HG03571 (cell line): ENCODE measurements around the gene IL36RN.

ENCODE experiments used
- ATAC-seq: cut with Tn5 transposase; IDR thresholded peaks from one replicate; pipeline ENCODE4 v1.9.1; 2021; ENCODE audit not compliant: unreplicated experiment

The IL36RN gene

DNA sequence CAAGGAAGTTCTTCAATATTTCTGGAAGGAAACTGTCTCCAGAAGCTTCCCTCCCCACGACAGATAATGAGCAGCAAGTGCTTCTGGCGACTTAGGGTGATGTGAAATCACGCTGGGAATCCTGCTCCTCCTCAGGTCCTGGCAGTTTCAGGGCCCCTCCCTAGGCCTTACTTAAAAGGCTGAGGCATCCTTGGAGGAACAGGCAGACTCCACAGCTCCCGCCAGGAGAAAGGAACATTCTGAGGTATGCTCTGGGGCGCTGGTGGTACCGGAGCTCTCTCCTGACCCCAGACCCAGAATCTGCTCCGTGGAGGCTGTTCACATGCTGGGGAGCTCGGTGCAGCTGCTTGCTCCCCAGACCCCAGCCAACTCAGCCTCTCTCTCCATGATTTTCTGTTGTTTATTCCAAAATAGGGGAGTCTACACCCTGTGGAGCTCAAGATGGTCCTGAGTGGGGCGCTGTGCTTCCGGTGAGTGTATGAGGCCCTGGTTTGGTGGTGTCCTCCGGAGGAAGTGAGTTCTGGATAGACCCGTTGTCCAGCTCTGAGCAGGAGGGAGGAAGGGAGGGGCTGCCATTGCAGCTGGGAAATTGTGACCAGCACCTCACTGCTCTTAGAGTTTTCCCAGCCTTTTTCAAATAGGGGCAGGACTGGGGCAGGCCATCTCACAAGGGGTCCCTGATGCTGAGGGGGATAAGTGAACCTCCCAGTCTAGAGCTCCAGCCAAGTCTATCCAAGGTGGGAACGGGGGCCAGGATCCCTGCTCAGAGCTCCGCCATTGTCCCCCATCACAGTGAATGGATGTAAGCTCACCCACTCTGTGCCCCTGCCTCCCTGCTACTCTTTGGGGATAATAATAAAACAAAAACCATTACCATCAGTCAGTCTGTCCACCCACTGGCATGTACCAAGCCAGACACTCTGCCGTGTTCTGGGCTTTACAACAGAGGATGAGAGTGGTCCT is at the start of gene IL36RN:
Gene IL36RN, plus strand, starts transcription at position 201 of the 963 bp plus-strand sequence. Its CDS starts 241 bp downstream, at position 442.
- ATAC-seq, result no peak

DNA sequence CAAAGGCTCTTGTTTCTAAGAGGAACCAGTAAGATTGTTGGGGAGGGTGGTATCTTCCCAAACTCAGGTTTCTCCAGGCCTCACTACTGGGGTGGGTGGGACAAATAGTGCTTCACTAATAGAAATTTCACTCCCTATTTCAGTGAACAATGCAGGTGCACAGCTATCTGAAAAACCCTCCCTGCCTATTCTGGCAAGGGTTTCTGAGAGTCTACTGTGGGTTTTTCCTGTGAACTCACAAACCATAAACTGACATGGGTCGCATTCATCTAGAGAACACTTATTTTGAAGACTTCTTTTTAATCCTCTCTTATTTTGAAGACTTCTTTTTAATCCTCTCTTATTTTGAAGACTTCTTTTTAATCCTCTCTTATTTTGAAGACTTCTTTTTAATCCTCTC is 49.4 kb upstream of the IL36RN start:
- no peak for ATAC-seq

DNA sequence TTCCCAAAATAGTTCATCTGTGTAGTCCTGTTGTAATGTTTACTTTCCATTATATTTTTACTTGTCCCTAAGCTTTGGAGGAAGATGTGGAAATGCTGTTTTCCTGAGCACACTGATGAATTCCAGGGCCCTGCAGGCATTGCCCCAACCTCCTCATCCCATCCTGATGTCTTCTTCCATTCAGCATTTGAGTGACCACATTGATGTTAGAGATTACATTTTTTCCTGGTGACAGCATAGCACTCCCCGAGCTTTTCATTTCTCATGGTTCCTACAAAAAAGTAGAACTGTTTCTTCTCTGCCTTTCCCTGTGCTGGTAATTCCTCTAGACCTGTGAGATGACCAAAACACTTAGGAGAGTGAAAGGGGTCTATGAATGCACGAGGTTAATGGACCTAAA is 48.9 kb upstream of the IL36RN start:
- no peak for ATAC-seq

DNA sequence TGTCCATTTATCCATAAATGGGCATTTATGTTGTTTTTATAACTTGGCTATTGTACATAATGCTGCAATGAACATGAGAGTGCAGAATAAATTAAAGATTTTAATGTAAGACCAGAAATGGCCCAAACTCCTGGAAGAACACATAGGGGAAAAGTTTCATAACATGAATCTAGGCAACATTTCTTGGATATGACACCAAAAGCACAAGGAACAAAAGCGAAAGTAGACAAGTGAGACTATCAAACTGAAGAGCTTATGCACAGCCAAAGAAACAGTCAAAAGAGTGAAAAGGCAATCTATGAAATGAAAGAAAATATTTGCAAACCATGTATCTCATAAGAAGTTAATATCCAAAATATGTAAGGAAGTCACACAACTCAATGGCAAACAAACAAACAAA is 47.9 kb upstream of the IL36RN start:
- ATAC-seq, result no peak

DNA sequence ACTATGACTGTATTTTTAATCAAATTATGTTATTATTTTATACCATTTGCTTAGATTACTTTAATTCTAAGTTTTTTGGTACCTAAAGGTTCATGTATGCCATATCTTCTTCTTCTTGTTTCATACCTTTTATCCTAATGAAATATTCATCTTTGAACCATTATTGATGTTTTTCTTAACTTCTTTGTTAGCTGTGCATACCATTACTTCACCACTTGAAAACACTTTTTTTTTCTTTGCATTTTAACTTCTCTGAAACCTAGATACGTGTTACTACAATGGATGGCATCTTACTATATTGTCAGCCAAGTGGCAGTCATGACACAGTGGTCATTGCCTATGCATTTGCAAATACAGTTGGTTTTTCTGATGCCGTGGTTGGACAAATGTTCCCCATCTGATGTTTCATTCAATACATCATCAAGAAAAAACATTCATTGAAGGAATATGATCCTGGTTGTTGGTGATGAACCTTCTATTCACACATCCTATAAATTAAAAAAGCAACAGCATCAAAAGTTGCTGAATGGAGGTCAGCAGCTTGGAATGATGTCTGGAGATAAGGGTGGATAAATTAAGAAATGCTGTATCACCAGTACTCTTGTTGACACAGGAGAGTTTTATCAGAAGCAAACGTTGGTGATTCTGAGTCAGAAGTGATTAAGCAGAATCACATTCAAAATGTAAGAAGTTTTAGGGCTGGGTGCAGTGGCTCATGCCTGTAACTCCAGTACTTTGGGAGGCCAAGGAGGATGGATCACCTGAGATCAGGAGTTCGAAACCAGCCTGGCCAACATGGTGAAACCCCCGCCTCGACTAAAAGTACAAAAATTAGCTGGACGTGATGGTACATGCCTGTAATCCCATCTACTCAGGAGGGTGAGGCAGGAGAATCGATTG is 46.3 kb upstream of the IL36RN start:
- ATAC-seq, result no peak

DNA sequence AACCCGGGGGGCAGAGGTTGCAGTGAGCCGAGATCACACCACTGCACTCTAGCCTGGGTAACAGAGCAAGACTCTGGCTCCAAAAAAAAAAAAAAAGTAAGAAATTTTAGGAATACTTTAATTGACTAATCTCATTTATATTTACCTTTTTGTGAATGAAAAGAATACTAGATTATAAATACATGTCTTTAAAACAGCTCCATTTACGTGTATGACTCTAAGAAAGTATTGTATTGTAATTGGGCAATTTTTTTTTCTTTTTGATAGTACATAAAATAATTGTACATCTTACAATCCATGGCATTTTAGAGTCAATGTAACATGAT is 45.7 kb upstream of the IL36RN start:
- ATAC-seq, result no peak

DNA sequence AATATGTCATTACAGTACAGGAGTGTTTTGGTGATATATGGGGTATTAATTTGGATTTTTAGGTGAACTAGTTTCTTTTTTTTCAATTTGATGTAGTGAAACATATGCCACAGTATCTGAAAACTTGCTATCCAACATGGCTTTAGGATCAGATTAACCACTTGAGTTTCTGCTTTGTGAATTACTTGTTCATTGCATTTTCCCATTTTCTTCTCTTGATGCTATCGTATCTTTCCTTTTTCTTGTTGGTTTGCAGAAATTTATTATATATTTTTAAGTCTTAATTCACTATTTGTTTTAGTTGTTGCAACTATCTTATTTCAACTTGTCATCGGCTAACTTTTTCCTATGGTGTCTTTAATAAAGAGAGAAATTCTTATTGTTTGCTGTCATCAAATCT is 44.9 kb upstream of the IL36RN start:
- no peak for ATAC-seq

DNA sequence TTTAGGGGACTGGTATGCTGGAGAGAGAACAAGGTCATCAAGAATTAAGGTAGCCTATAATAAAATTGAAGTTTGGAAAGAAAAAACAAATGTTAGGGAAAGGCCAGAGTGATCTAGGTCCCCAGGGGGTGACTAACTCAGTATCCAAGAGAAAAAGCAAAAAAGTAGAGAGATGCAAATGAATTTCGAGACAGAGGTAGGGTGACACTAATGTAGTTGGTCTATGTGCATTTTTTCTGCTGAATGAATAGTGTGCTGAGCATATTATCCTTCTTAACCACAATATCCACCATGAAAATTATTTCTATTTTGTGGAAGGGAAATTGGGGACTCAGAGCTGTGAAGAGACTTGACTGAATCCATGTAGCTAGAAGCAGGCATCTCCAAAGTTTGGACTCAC is 44.0 kb upstream of the IL36RN start:
- no peak for ATAC-seq

DNA sequence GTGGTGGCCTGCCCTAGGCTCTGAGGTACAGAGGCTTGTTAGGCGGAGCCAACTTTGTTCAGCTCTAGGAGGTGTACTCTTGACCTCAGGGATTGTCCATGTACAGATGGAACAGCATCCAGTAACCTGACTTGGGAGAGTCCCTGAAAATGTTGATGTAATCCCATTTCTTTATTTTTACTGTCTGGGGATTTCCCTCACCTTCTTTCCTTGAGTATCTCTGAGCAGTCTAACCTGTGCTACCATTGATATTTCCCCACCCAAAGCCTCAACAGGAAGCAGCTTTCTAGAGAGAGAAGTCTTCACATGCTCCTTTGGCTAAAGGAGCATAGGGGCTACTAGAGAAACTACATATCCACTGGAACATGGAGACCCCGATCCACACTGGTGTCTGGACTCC is 43.3 kb upstream of the IL36RN start:
- no peak for ATAC-seq

DNA sequence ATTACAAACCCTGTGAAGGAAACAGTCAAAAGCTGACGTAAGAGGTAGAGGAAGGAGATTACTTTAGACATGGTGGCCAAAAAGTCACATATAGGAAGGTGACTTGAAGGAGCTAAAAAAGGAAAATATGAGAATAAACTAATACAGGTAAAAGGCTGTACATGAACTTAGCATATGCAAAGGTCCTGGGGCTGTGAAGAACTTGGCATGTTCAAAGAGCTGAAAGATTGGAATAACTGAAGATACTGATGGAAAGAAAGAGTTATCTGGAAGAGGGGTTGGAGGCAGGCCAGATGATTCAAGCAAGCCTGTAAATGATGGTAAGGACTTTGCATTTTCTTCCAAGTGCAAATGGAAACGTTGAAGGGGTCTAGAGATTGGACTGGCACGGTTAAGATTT is 40.5 kb upstream of the IL36RN start:
- ATAC-seq, result no peak

DNA sequence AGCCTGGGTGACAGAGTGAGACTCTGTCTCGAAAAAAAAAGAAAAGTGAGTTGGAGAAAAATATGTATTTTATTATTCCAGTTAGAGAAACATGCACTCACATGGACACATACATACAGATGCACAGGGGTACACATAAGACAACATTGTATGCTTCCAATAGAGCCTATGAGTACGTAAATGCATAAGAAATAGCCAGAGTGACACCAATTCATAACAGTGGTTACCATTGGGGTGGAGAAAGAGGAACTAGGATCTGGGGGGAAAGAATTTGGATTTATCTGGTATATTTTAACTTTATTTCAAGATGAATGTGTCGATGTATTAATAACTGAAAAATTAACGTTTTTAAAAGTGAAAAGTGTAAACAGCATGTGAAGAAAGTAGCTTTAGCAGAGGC is 37.7 kb upstream of the IL36RN start:
- no peak for ATAC-seq

DNA sequence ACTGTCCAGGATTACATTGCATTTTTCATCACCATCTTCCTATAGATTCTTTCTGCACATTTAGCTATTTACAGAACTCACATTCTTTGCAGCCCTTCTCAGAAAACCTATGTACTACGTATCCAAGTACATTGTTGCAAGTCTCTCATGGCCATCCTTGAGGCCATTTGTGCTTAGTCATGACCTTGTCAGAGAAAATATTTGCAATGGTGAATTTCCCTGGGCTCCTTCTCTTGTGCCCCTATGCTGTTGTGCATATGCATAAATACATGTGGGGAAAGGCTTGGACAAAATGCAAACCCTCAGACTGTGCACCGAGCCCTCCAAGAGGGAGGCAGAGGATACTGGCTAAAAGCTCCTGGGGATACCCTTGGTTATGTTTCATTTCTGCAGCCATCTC is 34.2 kb upstream of the IL36RN start:
- no peak for ATAC-seq

DNA sequence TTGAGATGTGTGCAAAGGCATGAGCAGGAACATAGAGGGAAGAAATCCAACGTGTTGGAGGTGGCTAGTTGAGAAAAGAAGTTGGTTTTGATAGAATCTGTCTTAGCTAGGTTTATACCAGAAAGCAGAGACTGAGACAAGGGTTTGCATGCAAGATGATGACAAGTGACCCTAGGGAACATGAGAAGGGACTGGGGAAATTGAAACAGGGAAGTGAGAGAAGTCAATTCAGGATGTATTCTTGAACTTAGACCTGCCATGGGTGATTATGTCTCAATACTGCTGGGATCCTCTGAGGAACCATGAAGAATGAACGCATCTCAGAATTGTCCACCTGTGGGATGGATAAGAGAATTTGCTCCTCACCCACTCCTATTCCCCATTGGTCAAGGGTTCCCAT is 33.3 kb upstream of the IL36RN start:
- no peak for ATAC-seq

DNA sequence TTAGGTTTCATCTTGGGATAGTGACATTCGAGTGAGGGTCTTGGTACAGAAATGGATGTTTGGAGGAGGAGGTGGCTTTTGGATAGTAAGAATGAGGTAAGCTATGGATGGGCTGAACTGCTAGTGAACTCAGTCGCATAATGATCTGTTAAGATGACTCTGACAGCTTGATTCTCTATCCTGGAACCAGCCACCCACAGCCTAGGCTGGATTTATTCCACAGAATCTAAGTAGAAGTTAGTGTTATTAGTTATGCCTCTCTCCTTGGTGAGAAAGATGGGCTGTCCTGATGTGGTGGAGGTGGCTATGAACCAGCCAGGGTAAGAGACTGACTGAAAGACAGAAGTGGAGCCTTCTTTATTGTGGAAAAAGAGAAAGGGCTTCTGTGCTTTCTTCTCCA is 31.3 kb upstream of the IL36RN start:
- no peak for ATAC-seq

DNA sequence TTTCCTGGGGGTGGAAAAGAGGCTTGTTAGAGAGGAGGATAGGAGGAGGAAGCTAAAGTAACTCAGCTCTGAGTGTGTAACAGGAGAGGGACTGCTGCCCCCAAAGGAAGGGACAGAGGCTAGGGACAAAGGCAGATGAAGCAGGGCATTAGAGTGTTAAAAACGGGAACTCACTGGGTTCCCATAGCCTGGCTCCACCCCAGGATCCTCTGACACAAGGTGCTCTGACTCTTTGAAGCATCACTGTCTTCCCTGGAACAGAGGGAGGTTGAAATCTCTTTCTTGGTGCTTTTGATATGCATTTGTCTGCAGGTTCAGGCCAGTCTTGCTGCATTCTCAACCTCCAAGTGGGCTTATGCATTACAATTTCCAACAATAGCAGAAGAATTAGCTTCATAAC is 30.9 kb upstream of the IL36RN start:
- ATAC-seq, result no peak

DNA sequence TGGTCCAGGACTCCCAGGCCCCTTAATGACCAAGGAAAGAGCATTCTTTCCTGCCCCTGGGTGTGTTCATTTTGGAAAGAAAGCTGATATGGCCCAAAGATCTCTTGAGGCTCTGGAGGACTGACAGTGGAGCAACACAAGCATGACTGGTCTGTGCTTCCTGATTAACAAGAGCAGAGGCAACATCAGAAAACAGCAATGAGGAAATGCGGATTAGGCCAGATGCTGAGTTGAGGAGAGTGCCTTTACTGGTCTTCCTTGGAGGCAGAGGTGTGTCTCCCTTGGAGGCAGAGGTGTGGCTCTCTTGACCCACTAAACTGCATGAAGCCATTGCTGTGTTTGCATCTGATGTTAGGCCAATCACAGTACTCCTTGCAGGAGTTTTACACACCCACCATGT is 26.3 kb upstream of the IL36RN start:
- no peak for ATAC-seq

DNA sequence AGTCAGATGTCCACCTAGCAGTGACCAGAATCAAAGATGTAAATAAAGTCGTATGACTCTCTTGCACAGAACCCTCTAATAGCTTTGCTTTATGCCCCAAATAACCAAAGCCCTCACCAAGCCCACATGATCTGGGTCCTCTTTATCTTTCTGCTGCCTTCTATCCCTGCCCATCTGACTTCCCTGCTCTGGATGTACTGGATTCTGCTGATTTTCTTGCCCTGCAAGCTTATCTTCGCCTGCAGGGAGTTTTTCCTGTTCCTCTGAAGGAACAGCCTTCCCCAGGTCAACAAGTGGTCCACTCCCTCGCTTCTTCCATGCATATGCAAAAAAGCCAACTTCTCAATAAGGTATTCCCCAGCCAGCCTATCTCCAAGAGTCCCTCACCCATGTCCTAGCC is 25.0 kb upstream of the IL36RN start:
- ATAC-seq, result no peak

DNA sequence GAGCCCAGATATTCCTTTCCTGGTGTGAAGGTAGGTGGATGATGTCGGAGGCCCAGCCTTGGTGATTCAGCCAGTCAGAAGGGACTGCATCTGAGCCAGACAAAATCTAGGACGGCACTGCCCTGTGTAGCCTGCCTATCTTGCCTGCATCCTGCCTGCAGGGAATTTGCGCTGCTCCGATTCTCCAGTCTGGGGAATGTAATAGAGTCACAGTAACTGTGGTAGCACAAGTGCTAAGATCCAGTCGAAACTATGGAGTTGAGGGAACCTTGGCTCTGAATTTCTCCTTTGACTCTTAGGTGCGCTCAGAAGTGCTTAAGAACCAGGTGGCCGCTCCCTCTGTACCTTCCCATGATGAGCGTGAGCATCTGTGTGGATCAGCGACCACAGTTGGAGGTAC is 22.2 kb upstream of the IL36RN start:
- no peak for ATAC-seq

DNA sequence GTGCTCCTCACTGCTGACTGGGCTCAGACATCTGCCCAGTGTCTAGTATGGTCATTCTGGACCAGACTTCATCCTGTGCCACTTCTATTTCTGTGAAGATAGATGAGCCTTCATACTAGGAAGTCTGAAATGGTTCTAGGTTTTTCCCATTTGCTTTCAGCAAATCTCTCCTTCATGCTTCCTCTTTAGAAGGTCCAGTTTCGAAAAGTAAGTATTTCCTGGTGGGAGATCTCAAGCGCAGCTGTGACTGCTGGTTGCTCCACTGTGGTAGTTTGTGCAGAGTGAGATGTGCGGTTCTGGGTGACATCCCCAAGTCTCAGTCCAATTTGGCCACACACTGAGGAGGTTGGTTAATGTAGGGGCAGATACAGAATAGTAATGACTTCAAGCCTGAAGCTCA is 20.7 kb upstream of the IL36RN start:
- no peak for ATAC-seq

DNA sequence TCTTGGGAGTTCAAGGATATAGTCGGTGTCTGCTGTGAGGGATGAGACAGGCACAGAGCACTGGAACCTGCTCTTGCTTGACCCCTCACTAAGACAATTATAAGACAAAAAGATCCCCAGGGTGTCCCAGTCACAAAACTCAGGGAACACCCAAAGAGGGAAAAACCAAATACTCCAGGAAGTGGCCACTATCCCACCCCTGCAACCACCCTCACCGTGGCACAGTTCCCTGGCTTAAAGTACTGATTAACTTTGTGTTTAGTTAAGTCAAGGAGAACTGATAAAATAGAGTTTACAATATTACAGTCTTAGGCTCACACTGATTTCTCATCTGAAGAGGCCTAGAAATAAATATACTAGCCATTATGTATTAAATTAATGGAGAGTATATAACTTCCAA is 19.8 kb upstream of the IL36RN start:
- ATAC-seq, result no peak

DNA sequence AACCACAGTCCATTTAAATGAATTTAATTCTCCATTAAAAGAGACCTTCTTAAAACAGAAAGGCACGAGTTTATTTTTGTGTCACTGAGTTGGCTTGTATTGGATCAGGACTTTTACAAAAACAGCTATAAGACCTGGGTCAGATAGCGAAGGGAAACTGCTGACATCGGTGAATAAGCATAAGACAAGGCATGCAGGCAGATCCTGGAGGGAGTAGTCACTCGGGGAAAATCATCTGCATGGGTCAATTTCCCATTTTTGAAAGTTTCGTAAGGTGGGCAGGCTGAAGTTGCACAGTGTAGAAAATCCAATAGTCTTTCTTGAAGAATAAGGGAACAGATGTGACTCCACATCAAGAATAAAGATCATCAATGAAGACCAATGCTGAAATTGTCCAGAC is 19.3 kb upstream of the IL36RN start:
- ATAC-seq, result no peak

DNA sequence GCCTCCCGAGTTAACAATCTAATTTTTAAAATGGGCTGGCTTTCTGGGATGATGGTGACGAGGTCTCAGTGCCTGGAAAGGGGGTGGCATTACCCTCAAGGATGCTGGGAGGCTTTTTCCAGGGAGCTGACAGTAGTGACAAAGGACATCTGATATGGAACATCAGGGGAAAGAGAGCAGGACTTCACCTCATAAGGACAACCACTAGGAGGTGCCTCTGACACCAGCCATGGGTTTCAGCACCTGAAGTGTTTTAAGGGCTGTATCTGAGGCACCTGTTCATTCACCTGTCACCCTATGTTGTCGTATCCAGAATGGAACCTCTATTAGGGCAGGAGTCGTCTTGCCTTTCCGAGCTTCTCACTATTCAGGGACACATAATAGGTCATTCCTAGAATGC is 17.1 kb upstream of the IL36RN start:
- ATAC-seq, result no peak
